Left ventricle myocardium superior (tissue), 1 donor: Measurements from ENCODE around the gene LUC7L. TPM values are rescaled to one million over a fixed set of nuclear protein-coding genes. Genes with fewer than 3 reads are reported as not detected.
"Not testable (repeated sequence)": the region's sequence is repeated elsewhere in the genome, so short reads cannot be mapped to it uniquely, and the experiment has no call there.

Experiments
- ATAC-seq: fragments of 200-7000 bp; cut with Tn5 transposase; one replicate; pipeline ENCODE4 v1.9.1; 2020; ENCODE audit warnings: mild to moderate bottlenecking, moderate library complexity
- DNase-seq: peaks from one replicate; pipeline ENCODE4 v3.0.0-alpha.2; 2020
- intact Hi-C: fragments of 100-400 bp; cut with micrococcal nuclease; formaldehyde crosslinking; loops from one replicate; pipeline ENCODE4 v1.11.0; 2022
- total RNA-seq: library from RNA; stranded (reverse); fragmentation: NEBNext Ultra II Directional; extraction: Animal tissue kit (Norgen Biotek cat#: 25700); gene quantifications from one replicate; pipeline ENCODE4 v1.2.1, GENCODE V29; 2021
- donor health status: DM: no; HTN: yes; CAD: no; lungs with severe emphysema.

Gene LUC7L
- total RNA-seq, 1 donor from 2014 or later: 25.4 TPM

DNA sequence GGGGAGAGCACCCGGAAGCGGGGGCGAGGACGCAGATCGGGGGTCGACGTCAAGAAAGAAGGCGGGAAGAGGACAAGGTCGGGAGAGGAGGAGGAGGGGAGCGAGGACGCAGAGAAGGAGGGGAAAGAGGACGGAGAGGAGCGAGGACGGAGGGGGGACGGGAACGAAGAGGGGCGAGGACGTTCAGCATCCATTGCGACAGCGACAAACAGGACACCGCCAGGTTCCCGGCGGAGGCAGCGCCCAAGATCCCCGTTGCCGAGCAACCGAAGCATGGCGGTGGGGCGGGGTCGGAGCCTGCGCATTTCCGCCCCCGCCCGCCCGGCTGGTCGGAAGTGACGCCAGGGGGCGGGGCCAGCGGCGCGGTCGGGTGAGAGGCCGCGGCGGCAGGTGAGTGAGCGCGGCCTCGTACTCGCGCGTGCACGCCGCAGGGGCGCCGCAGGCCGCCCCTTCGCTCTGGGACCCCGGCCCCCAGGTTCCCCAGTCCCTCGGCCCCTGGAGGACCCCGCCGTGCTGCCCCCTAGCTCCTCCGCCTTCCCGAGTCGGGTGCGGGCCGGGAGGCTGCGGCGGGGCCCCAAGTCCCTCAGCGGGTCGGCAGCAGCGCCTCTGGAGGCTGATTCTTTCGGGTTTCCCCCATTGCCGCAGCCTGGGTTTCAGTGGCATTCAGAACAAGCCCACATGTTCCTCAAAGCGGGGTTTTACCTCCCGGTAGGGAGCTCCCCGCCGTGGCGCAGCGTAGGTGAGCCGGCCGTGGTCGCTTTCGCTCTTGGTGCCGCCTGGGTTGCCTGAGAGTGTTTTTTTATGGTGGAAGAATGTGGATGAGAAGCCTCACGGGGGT is 5.4 kb upstream of the LUC7L start, which contains the start of gene FAM234A:
Gene FAM234A, plus strand, starts transcription at position 354 of the 838 bp plus-strand sequence. CDS start 19,593 bp downstream, outside the sequence.
- ATAC-seq: peak; percentile 96
- peak; percentile 97 for DNase-seq
- intact Hi-C loops: no loop called here

DNA sequence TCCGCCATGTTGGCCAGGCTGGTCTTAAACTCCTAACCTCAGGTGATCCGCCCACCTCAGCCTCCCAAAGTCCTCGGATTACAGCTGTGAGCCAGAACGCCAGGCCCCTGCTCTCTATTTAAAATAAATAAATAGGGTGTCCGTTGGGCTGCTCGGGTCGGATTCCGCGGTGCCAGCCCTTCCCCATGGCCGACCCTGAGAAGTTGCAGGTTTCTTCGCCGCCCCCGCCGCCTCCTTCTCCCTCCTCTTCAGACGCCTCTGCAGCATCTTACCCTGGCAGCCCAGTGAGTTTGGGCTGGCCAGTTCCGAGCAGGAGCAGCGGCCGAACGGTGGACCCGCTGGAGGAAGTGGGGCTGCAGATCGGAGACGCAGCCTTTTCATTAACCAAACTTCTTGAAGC is 1.7 kb upstream of the LUC7L start:
- intact Hi-C loops: no loop called here
- DNase-seq (no peak), ATAC-seq (no peak)

DNA sequence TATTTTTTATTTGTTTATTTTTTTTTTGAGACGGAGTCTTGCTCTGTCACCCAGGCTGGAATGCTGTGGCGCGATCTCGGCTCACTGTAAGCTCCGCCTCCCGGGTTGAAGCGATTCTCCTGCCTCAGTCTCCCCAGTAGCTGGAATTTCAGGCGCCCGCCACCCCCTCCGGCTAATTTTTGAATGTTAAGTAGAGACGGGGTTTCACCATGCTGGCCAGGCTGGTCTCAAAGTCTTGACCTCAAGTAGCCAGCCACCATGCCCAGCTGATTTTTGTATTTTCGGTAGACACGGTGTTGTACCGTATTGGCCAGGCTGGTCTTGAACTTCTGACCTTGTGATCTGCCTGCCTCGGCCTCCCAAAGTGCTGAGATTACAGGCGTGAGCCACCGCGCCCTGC is 1.1 kb upstream of the LUC7L start:
- intact Hi-C loops, ATAC-seq, DNase-seq: not testable (repeated sequence)

DNA sequence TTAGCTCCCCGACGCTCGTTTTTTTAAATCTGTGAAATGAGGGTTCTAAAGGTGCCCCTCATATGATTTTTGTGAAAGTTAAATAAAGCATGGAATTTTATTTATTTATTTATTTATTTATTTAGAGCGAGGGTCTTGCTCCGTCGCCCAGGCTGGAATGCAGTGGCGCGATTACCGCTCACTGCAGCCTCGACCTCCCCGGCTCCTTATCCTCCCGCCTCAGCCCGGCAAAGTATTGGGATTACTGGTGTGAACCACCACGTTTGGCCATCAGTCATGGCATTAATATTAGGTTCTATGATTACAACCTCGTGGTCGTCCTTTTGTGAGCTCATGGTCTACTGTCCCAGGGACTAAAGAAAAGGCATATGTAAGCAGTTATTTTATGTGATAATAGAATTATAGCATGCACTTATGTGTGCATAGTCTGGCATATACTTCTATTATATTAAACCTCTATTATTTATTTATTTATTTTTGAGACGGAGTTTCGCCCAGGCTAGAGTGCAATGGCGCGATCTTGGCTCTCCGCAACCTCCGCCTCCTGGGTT is 557 bp upstream of the LUC7L start:
- intact Hi-C loops: no loop called here
- no peak for ATAC-seq

DNA sequence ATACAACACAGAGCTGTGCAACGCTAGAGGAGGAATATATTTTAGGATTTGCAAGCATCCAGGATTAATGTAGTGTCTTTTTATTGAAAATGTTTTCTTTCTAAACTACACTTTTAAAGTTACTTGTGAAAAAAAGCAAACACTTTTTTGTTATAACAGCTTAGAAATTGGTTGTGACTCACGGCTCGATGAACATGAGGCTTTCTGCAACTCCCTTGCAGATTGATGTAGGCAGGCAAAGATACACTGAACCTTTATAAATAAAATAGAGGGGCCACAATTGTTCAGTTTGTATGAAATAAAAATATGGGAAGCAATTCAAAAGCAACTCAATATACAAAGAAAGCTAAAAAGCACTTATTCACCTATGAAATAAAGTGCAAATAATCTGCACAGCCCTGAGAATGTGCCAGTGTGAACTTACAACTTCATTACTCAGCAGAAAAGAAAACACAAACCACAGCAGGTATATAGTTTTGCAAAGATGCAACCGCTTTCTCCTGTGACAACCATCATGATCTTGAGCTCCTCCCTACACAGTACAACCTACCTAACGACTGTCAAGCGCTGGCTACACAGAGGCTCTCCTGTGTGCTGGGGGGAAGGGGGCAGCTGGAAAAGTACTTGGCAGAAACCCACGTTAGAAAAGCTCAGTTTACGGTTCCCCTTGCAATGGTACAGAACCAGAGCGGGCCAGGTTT is 948 bp downstream of the LUC7L start:
- peak; percentile 2 for ATAC-seq
- no peak for DNase-seq
- intact Hi-C loops: no loop called here

More for the DNA sequence above, 557 bp upstream of the LUC7L start:
- no peak for DNase-seq

DNA sequence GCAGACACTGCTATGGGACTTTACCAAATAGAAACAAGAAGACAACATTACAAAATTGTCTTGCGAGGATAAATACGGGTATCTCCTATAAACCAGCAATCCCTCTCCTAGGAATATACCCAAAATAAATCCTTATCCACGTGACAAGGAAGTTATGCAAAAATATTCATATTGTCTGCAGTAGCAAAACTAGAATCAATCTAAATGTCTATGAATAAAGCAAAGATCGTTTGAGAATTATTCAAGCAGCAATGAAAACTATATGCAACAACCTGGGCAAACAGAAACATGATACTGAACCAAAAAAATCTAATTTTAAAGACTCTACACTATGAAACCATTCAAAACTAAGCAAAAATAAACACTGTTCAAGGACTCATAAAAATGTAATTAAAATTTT is 9.2 kb downstream of the LUC7L start:
- DNase-seq (no peak), ATAC-seq (no peak)
- intact Hi-C loops: no loop called here

DNA sequence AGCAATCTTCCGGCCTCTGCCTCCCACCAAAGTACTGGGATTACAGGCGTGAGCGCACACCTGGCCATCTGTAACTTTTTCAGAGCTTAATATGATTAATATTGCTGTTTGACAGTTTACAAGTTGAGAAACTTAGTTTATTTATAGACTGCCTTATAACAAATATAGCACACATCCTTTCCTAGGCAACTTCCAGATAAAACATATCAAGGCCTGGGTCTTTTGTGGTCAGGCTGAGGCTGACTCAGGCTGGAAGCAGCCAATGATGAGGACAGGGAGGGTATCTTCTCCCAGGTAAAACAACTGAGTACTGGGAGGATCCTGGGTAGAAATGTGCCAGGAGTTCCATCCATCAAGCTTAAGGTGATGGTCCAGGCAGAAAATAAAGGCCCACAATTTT is 16.2 kb downstream of the LUC7L start:
- ATAC-seq: peak; percentile 72
- no peak for DNase-seq

DNA sequence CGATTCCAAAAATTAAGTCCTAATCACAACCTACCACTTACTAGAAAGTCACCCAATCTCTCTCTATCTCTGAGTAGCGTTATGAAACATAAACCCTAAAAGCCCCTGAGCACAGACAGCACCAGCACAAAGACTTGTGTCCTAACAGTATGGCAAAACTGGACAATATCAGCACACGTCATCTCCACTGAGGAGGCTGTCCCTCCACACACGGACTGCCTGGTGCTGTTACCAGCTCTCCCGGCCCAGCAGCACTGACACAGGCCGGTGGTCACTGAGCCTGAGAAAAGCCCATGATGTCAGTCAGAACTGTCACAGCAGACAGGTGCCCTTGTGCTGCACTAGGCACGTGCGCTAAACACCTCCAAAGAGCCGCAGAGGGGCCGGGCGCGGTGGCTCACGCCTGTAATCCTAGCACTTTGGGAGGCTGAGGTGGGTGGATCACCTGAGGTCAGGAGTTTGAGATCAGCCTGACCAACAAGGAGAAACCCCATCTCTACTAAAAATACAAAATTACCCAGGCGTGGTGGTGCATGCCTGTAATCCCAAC is 17.5 kb downstream of the LUC7L start:
- intact Hi-C loops, DNase-seq: not testable (repeated sequence)
- peak; percentile 27 for ATAC-seq

More for the DNA sequence above, 16.2 kb downstream of the LUC7L start:
- intact Hi-C loops: no loop called here

DNA sequence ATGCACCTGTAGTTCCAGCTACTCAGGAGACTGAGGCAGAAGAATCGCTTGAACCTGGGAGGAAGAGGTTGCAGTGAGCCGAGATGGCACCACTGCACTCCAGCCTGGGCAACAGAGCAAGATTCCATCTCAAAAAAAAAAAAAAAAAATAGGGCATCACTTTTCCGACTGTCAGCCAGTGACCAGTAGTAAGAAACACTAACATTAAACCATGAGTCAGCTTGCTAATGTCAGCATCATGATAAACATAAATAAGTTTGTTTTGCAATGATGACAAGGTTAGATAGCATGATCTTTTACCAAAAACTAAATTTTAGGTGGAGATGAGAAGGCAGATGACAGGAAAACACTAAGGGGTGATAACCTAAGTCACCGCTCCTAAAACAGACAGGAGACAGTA is 19.9 kb downstream of the LUC7L start:
- ATAC-seq, DNase-seq, intact Hi-C loops: not testable (repeated sequence)

DNA sequence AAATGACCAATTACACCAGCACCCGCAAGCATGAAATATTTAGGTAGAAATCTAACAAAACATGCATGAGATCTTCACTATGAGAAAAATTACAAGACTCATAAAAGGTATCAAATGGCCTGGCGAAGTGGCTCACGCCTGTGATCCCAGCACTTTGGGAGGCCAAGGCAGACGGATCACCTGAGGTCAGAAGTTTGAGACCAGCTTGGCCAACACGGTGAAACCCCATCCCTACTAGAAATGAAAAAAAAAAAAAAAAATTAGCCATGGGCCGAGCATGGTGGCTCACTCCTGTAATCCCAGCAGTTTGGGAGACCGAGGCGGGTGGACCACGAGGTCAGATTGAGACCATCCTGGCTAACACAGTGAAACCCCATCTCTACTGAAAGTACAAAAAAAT is 25.2 kb downstream of the LUC7L start:
- ATAC-seq, intact Hi-C loops, DNase-seq: not testable (repeated sequence)

DNA sequence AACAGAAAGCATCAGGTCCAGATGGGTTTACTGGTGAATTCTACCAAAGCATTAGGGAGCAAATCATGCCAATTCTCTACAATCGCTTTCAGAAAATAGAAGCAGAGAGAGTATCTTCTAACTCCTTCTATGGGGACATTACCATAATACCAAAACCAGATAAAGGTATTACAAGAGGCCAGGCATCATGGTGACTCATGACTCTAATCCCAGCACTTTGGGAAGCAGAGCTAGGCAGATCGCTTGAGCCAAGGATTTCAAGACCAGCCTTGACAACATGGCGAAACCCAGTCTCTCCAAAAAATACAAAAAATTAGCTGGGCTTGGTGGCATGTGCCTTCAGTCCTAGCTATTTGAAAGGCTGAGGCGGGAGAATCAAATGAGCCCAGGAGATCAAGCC is 26.0 kb downstream of the LUC7L start:
- no peak for ATAC-seq
- intact Hi-C loops: no loop called here
- no peak for DNase-seq

DNA sequence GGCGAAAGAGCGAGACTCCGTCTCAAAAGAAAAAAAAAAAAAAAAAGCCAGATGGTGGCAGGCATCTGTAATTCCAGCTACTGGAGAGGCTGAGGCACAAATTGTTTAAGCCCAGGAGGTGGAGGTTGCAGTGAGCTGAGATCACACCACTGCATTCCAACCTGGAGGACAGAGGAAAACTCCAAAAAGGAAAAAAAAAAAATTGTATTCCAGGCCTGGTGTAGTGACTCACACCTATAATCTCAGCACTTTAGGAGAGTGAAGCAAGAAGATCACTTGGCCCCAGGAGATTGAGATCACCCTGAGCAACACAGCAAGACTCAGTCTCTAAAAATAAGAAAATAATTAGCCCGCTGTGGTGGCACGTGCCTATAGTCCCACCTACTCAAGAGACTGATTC is 28.9 kb downstream of the LUC7L start:
- intact Hi-C loops: no loop called here
- DNase-seq: no peak
- ATAC-seq: no peak

DNA sequence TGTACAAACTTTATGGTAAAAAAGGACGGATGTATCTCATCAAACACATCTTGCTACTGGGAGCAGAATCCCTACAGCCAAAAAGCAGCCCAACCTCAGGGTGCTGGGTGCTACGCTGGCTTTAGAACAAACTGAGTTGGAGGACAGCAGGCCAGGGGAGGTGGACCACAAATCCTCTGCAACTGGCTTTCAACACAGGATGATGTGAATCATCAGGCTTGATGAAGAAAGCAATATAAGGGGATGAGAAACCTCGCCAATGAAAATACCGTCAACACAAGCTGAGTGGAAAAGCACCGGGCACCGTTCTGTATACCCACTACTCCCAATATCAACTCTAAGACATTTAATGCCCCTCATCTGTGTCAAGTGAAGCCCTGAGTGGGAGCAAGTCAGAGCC is 34.7 kb downstream of the LUC7L start:
- DNase-seq: no peak
- intact Hi-C loops: no loop called here
- no peak for ATAC-seq

DNA sequence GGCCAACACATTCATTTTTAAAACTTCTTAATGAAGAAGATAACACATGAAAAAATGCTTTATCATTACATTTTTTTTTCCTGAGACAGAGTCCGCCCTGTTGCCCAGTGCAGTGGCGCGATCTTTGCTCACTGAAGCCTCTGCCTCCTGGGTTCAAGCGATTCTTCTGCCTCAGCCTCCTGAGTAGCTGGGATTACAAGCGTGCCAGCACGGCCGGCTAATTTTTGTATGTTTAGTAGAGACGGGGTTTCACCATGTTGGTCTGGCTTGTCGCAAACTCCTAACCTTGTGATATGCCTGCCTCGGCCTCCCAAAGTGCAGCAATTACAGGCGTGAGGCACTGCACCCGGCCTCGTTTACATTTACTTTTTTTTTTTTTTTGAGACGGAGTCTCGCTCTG is 35.8 kb downstream of the LUC7L start:
- DNase-seq: no peak
- no peak for ATAC-seq
- intact Hi-C loops: no loop called here

DNA sequence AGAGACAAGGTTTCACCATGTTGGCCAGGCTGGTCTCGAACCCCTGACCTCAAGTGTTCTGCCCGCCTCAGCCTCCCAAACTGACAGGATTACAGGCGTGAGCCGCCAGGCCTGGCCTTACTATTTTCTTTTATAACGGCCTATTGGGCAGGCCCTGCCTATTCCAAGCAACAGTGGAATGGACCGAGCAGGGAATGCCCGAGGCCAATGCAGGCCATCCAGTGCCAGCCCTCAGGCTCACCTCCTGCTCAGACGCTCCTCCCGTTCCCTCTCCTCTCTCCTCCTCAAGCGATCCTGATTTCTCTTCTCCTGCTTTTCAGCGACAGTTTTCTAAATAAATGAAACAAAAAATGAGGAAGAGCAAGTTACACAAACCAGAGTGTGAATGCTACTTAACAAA is 36.6 kb downstream of the LUC7L start:
- DNase-seq (no peak), ATAC-seq (no peak)
- intact Hi-C loops: no loop called here

DNA sequence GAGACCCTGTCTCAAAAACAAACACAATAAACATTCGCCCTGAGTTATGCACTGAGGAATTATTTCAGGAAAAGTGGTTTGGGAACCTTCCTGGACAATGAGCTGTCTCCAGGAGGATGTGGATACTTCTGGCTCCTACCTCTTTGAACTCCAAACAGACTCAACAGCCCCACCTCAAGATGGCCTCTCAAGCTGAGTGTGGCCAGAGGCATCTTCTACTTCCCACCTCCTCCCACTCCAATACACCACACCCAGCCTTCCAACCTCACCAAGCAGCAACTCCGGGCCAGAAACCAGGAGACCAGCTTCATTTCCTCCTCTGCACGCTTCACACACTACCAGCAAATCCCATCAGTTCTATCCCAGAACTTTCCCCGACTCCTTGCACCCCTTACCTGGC is 37.4 kb downstream of the LUC7L start:
- ATAC-seq (no peak), DNase-seq (no peak)
- intact Hi-C loops: no loop called here

DNA sequence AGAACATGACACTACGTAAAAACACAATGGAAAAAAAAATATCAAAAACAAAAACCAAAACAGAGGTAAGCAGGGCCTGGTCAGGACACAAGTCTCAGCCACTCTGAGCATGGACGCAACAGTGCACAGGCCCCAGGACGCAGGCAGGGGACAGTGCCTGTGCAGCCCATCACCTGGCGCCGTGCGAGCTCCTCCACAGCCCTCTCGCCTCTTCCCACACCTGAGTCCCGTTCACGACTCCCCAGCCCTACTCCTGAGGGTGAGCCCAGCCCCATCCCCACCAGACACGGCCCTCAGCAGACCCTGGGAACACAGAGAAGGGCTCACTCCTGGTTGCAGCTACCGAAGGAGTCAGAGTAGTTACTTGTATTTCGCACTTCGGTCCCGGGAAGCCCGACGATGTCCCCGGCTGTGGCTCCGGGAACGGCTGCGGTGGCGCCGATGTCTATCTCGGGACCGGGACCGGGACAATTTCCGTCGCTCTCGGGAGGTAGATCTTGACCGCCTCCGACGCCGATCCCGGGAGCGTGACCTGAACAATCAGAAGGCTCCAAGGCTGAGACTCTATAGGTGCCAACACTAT is 39.6 kb downstream of the LUC7L start:
- DNase-seq: no peak

DNA sequence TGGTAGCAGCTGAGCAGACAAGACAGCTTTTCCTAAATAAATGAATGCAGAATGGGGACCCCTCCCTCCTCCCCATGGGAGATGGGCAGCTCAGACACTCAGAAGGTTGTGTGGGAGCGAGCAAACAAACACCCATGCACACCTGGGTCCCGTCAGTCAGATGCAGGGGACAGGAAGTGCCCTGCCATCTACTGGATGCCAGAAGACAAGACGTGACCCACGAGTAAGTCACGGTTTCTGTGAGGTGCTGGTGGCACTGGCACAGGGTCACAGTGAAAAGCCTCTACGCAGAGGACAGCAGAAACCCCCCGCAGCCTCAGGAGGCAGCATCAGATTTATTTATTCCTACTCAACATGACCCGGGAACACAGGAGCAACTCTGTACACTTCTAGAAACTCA is 40.6 kb downstream of the LUC7L start:
- DNase-seq (no peak), ATAC-seq (no peak)
- intact Hi-C loops: no loop called here

More for the DNA sequence above, 39.6 kb downstream of the LUC7L start:
- intact Hi-C loops: no loop called here
- ATAC-seq: no peak

DNA sequence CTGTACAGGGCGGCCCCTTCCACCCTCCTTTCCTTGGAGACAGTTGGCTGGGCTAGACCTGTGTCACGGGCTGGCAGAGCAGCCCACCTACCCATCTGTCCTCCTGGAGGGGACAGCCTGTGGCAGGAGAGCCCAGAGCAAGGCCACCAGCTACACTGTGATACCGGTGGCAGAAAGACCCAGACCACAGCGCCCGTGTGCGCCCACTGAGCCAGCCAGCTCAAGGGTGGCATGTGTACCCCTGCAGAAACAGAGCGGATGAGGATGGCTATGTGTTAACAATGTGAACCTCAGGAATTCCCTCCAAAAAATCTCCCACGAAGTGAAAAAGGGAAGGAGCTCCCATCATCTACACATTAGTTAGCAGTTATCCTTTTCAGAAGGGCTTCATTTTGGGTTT is 41.9 kb downstream of the LUC7L start:
- DNase-seq (no peak), ATAC-seq (no peak)
- intact Hi-C loops: no loop called here

DNA sequence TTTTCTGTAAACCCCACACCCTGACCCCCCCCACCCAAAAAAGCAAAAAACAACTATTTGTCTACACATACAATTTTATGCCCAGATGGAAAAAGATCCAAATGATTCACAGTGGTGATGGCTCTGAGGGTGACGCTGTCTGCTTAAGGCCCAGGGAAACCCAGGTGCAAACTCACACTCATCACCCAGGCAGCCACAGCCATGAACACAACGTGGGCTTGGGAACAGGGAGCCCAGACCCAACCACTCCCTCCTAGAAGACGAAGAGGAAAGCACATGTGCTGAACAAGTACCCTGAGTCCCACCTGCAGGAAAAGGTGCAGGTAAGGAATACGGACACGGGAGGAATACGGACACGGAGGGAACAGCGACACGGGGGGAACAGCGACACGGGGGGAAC is 43.6 kb downstream of the LUC7L start:
- ATAC-seq: no peak
- intact Hi-C loops: no loop called here
- no peak for DNase-seq
